Body of pancreas (tissue), 4 donors: ENCODE results near the gene LPIN2. TPM values are rescaled to one million over a fixed set of nuclear protein-coding genes. Genes with fewer than 3 reads are reported as not detected.

Experiments used
- ATAC-seq: fragments of 150-250 bp; one replicate; pipeline ENCODE4 v1.9.1; 2016
- DNase-seq, 4 donors: peaks; one replicate each; pipeline ENCODE4 v3.0.0-alpha.2; 2019
- H3K27ac ChIP-seq, 4 donors: fragments of 200-600 bp; sonication (generic); 1 replicate in 3 of 4; 2 replicates in 1 of 4; pipeline versions ENCODE4 v1.5.1 to v1.6.1; 2016 to 2019; ENCODE audit warnings: mild to moderate bottlenecking in 1 of 4, mixed read lengths in 1 of 4, moderate library complexity in 1 of 4
- H3K27me3 ChIP-seq, 2 donors: fragments of 200-600 bp; sonication (generic); one replicate each; pipeline ENCODE4 v1.6.0; 2016; ENCODE audit warnings: mild to moderate bottlenecking in 1 of 2
- H3K36me3 ChIP-seq, 2 donors: fragments of 200-600 bp; sonication (generic); replicated peaks in 1 of 2; 2 replicates each; pipeline ENCODE4 v1.5.1; 2016; ENCODE audit warnings: low read depth in 2 of 2; ENCODE audit not compliant: insufficient read depth in 1 of 2
- H3K4me1 ChIP-seq: fragments of 200-600 bp; sonication (generic); one replicate; pipeline ENCODE4 v1.6.0; 2016
- H3K4me3 ChIP-seq, 2 donors: fragments of 200-600 bp; sonication (generic); 1 replicate in 1 of 2; 2 replicates in 1 of 2; pipeline ENCODE4 v1.5.1; 2016 to 2019
- H3K9me3 ChIP-seq, 3 donors: fragments of 200-600 bp; sonication (generic); 1 replicate in 2 of 3; 2 replicates in 1 of 3; pipeline ENCODE4 v1.5.1; 2016
- CTCF ChIP-seq, 7 experiments: fragments of 450-650 bp in 4 of 7; fragments of 200-600 bp in 3 of 7; sonication (generic) in 3 of 7; IDR thresholded peaks; one replicate each; pipeline ENCODE4 v1.5.1; 2016 to 2019; ENCODE audit warnings: antibody characterized with exemption in 7 of 7
- POLR2A ChIP-seq, 3 donors: fragments of 450-650 bp; IDR thresholded peaks; one replicate each; pipeline ENCODE4 v1.6.1; 2016; ENCODE audit warnings: antibody characterized with exemption in 3 of 3, mild to moderate bottlenecking in 2 of 3
- WGBS, 2 donors: methylation state at CpG; one replicate each; pipeline ENCODE4 v1.1.5; 2017; 5-methylcytosine and 5-hydroxymethylcytosine counted together
- intact Hi-C: fragments of 100-400 bp; cut with DNase I; formaldehyde crosslinking; loops from one replicate; pipeline ENCODE4 v1.15.1; 2023
- total RNA-seq, 2 donors: library from RNA; depleted of rRNA; stranded (reverse); fragments of >200 nt; gene quantifications; one replicate each; pipeline ENCODE4 v1.1.0, GENCODE V29; 2016

LPIN2 gene
- total RNA-seq, 2 donors from 2014 or later: 10.9 to 35.3 TPM

GRCh38 chr18:2970344-2970743, 42.6 kb downstream of the LPIN2 start:
- DNase-seq (no peak), ATAC-seq (no peak)
- Histone ChIP-seq H3K27ac (peak overlapping the region in 1 of 4 donors; percentile 70), H3K27me3 (no peaks in the 10 kb centered on the region), H3K4me1 (peaks cover 61% of the 10 kb centered on the region), H3K4me3 (no peak overlapping the region), H3K36me3 (no peaks in the 10 kb centered on the region), H3K9me3 (no peaks in the 10 kb centered on the region)
- intact Hi-C loops: no loop called here
- WGBS, 2 donors: 41 to 51% methylated on average over 3 of the region's 3 CpGs
- TF ChIP-seq CTCF (IDR thresholded peaks at IDR 0.05): no peak
- no peak for TF ChIP-seq POLR2A (IDR thresholded peaks at IDR 0.05)

DNA sequence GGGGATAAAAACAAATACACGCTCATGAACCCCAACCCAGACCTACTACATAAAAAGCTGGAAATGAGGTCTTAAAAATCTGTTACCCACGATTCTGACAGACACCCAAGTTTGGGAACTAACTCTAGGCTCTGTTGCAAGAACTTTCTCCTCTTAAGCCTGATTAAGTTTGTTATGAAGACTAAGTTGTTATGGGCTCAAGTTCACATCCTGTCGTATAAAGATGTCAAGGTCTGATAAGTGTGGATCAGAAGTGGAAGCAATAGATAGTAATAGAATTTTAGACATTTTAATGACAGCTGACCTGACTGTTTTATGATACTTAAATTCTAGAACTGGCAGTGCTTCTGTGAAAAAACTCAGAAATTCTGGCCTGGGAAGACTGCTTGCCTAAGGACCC, 43.2 kb downstream of the LPIN2 start:
- peaks cover 54% of the 10 kb centered on the region for H3K4me1 ChIP-seq
- TF ChIP-seq POLR2A (IDR thresholded peaks at IDR 0.05) (no peak), CTCF (IDR thresholded peaks at IDR 0.05) (no peak)
- H3K27ac ChIP-seq: no peak overlapping the region
- ATAC-seq (no peak), DNase-seq (no peak)
- H3K36me3 ChIP-seq: no peaks in the 10 kb centered on the region
- H3K4me3 ChIP-seq: no peak overlapping the region
- intact Hi-C loops: no loop called here
- WGBS, 2 donors: 62 to 84% methylated on average over 3 of the region's 3 CpGs
- H3K27me3 ChIP-seq: no peaks in the 10 kb centered on the region
- H3K9me3 ChIP-seq: no peaks in the 10 kb centered on the region

DNA sequence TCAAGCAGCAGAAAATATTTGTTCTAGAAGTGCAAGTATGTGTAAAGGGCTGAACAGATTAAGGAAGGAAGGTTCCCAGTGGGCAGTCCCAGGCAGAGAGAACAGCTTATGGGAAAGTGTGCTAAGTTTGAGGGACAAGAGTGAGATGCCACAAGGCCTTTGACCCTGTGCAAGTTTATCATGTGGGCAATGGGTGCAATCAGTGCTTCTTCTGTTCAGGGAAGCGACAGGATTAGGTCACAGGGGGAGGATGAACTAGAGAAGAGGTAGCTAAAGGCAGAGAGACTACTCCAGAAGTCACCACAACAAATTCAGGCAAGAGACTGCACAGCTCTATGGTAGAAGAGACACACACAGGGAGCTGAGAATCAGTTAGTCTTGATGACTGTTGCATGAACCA, 44.3 kb downstream of the LPIN2 start:
- 84 to 87% methylated on average over 1 of the region's 1 CpG for WGBS, 2 donors
- Histone ChIP-seq H3K27ac (peak overlapping the region in 1 of 4 donors; percentile 10), H3K9me3 (no peaks in the 10 kb centered on the region), H3K4me1 (peaks cover 49% of the 10 kb centered on the region), H3K4me3 (no peak overlapping the region), H3K36me3 (no peaks in the 10 kb centered on the region), H3K27me3 (no peaks in the 10 kb centered on the region)
- intact Hi-C loops: no loop called here
- DNase-seq: no peak
- TF ChIP-seq POLR2A (IDR thresholded peaks at IDR 0.05) (no peak), CTCF (IDR thresholded peaks at IDR 0.05) (no peak)
- ATAC-seq: no peak

GRCh38 chr18:2967820-2968219, 45.1 kb downstream of the LPIN2 start:
- 83 to 89% methylated on average over 8 of the region's 8 CpGs for WGBS, 2 donors
- Histone ChIP-seq H3K27ac (peak overlapping the region in 1 of 4 donors; percentile 10), H3K9me3 (no peaks in the 10 kb centered on the region), H3K27me3 (no peaks in the 10 kb centered on the region), H3K36me3 (no peaks in the 10 kb centered on the region), H3K4me3 (no peak overlapping the region), H3K4me1 (peaks cover 41% of the 10 kb centered on the region)
- TF ChIP-seq POLR2A (IDR thresholded peaks at IDR 0.05) (no peak), CTCF (IDR thresholded peaks at IDR 0.05) (no peak)
- DNase-seq (no peak), ATAC-seq (no peak)
- intact Hi-C loops: no loop called here

GRCh38 chr18:2967357-2967756, 45.6 kb downstream of the LPIN2 start:
- TF ChIP-seq CTCF (IDR thresholded peaks at IDR 0.05) (no peak), POLR2A (IDR thresholded peaks at IDR 0.05) (no peak)
- no peak overlapping the region for H3K4me3 ChIP-seq
- H3K9me3 ChIP-seq: no peaks in the 10 kb centered on the region
- H3K36me3 ChIP-seq: no peaks in the 10 kb centered on the region
- H3K4me1 ChIP-seq: peaks cover 36% of the 10 kb centered on the region
- no peak for DNase-seq
- no peak overlapping the region for H3K27ac ChIP-seq
- intact Hi-C loops: no loop called here
- ATAC-seq: no peak
- 89 to 98% methylated on average over 11 of the region's 11 CpGs for WGBS, 2 donors
- no peaks in the 10 kb centered on the region for H3K27me3 ChIP-seq
